Raji (cell line): ENCODE results near the gene PGBD5.

ENCODE experiments used
- POLR2A ChIP-seq: IDR thresholded peaks from 2 replicates; pipeline ENCODE4 v1.6.1; 2011; ENCODE audit warnings: low read depth, low read length, control low read depth; ENCODE audit not compliant: insufficient read depth

Gene PGBD5, protein sequence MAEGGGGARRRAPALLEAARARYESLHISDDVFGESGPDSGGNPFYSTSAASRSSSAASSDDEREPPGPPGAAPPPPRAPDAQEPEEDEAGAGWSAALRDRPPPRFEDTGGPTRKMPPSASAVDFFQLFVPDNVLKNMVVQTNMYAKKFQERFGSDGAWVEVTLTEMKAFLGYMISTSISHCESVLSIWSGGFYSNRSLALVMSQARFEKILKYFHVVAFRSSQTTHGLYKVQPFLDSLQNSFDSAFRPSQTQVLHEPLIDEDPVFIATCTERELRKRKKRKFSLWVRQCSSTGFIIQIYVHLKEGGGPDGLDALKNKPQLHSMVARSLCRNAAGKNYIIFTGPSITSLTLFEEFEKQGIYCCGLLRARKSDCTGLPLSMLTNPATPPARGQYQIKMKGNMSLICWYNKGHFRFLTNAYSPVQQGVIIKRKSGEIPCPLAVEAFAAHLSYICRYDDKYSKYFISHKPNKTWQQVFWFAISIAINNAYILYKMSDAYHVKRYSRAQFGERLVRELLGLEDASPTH

DNA sequence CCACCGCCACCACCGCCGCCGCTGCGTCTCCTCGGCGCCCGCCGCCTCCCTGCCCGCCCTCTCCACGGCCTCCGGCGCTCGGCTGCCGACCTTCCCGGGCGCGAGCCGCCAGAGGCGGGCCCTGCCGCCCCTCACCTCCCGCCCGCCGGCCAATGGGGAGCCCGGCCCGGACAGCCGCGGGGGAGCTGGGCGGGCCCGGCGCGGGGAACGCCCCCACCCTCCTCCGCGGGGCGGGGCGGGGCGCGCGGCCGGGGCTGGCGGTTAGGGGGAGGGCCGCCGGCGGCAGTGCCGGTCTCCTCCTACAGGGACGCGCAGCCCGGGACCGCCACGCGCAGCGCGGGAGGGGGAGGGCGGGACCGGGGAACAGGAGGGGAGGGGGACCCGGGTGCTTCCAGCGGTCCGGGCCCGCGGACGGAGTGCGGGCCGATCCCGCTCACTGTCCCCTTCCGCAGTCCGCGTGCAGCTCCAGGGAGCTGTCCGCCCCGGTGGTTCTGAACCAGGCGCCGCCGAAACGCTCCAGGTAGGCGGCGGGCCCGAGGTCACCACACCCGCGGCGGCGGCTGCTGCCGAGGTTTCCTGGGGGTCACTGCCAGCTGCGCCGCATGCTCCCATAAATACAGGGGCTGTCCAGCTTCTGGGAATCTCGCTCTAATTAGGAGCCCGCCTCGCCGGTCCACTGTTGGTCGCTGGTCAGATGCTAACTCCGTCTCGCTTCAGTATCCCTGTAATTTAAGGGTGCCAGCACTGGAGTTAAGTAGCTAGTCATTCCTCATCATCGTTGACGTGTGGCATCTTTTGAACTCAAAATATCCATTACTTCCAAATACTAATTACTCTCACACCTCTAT, at the start of gene PGBD5:
Gene PGBD5 (minus strand): TSS at position 87 of the 848 bp plus-strand sequence. CDS start 404 bp downstream, outside the sequence.
- TF ChIP-seq POLR2A = no peak

DNA sequence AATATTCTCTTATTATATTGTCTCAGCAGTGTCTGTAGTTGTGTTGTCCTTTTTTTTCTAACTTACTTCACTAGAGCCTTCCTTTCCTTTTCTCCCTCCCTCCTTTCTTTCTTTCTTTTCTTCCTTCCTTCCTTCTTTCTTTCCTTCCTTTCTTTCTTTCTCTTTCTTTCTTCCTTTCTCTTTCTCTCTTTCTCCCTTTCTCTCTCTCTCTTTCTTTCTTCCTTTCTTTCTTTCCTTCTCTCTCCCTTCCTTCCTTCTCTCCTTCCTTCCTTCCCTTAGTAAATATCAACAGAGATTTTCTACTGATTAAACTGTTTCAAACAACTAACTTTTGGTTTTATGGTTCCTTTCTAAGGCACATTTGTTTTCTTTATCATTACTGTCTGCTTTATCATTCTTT, 43.1 kb upstream of the PGBD5 start:
- no peak for TF ChIP-seq POLR2A

DNA sequence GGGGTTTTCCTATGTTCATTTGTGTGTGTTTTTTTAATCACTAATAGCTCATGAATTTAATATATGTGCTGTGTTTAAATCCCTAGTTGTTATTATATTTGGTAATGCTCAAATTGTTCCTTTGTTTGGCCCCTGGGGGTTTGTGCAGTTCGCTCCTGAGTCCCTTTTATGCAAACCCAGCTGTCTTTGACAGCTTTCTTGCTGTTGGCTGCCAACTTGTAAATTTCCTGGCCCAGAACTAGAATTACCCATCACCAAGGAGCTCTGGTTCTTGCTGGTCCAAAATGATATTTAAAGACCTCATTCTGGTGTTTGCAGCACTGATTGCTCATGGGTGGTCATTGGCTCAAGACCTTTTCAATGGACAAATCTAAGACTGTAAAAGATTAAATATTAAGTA, 39.6 kb upstream of the PGBD5 start:
- no peak for TF ChIP-seq POLR2A

DNA sequence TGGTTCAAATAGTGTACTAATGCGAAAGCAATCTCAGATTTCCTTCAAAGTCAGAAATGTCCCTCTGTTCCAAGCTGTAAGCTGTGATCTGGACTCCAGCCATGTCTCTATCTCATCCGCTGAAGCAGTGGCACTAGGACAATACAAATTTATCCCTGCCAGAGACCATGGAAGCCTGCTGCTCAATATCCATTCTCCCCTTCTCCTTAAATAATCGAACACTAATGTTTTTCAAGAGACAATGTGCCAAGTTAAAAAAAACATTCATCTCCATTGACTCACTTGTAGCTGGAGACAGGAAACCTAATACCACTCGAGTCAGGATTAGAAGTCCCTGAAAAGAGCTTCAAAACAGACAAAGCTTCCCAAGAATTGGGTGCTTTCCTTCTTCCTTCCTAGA, 38.5 kb upstream of the PGBD5 start:
- no peak for TF ChIP-seq POLR2A

- no peak for TF ChIP-seq POLR2A
Observed at GRCh38 chr1:230463760-230464159, 37.6 kb upstream of the PGBD5 start.

GRCh38 chr1:230463326-230463725, 37.2 kb upstream of the PGBD5 start:
- TF ChIP-seq POLR2A = no peak

GRCh38 chr1:230459465-230459864, 33.3 kb upstream of the PGBD5 start:
- TF ChIP-seq POLR2A = no peak

DNA sequence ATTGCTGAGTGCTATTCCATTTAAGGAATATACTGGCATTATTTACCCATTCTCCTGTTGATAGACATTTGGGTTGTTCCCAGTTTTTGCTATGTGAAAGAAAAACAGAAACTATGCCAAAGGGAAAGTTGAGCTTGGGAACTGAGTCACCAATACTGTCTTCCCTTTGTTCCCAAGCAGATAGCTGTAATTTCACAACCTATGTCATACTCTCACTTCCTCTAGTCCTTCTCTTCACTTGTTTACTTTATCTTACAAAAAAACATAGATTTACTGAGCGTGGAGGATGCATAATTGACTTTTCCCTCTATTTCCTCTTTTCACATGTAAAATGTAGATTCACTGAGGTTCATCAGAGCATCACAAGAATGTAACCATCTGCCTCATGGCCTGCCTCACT, 32.4 kb upstream of the PGBD5 start:
- TF ChIP-seq POLR2A = no peak

DNA sequence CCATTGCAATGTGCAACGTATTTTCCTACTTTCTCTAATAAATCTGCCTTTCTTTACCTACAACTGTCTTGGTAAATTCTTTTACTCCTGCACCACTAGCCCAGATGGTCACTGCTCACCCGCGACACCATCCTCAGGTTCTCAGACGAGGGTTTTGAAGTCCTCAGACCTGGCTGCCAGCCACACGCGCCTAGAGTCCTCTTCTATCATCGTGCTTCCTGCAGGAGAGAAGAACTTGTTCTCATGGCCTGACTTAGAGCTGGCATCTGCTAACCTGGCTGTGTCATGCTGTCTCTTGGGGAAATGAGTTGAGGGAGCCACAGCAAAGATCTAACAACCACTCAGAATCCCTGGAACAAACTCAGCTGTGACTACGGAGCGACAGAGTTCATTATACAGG, 30.3 kb upstream of the PGBD5 start:
- no peak for TF ChIP-seq POLR2A

DNA sequence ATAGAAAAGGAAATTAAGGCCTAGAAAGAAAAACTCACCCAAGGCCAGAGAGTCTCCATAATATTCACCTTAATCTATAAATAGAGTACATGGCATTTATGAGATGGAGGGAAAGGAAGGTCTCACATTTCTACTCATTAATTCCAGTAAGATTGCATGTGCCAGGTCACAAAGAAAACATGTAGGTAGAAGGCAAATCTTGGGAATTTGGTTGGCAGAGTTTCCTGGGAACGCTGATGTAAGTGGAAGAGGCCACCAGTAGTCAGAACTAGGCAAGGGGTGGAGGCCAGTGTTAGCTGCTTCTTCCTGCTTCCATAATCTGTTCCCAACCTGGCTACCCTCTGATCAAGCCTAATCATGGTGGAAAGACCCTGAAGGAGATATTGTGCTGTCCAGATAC, 29.2 kb upstream of the PGBD5 start:
- TF ChIP-seq POLR2A = no peak

- no peak for TF ChIP-seq POLR2A
Observed at GRCh38 chr1:230453377-230453776, 27.2 kb upstream of the PGBD5 start.

GRCh38 chr1:230441183-230442029, 15.3 kb upstream of the PGBD5 start:
- no peak for TF ChIP-seq POLR2A

- no peak for TF ChIP-seq POLR2A
Observed at GRCh38 chr1:230435108-230435507, 9.0 kb upstream of the PGBD5 start.

GRCh38 chr1:230431527-230431926, 5.4 kb upstream of the PGBD5 start:
- TF ChIP-seq POLR2A = no peak

DNA sequence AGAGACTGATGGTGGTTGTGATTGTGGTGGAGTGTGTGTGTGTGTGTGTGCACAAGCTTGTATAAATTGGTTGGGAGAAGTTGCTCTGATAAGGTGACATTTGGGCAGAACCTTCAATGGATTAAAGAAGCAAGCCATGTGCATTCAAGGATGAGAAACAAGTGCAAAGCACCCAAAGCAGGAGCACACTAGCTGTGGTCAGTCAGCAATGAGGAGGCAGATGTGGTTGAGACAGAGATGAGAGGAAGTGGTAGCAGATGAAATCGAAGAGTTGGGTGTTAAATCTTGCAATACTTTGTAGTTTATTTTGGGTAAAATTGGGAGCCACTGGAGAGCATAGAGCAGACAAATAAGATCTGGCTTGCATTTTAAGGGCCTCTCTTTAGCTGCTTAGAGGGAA, 4.4 kb upstream of the PGBD5 start:
- TF ChIP-seq POLR2A = no peak
